ENCODE results near the gene EPRS1.

- TF ChIP-seq, protein P1, sequence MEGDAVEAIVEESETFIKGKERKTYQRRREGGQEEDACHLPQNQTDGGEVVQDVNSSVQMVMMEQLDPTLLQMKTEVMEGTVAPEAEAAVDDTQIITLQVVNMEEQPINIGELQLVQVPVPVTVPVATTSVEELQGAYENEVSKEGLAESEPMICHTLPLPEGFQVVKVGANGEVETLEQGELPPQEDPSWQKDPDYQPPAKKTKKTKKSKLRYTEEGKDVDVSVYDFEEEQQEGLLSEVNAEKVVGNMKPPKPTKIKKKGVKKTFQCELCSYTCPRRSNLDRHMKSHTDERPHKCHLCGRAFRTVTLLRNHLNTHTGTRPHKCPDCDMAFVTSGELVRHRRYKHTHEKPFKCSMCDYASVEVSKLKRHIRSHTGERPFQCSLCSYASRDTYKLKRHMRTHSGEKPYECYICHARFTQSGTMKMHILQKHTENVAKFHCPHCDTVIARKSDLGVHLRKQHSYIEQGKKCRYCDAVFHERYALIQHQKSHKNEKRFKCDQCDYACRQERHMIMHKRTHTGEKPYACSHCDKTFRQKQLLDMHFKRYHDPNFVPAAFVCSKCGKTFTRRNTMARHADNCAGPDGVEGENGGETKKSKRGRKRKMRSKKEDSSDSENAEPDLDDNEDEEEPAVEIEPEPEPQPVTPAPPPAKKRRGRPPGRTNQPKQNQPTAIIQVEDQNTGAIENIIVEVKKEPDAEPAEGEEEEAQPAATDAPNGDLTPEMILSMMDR (IDR thresholded peaks at IDR 0.05 in 8 of 11, conservative IDR thresholded peaks at IDR 0.05 in 3 of 11) = no peak
- TF ChIP-seq POLR2A (IDR thresholded peaks at IDR 0.05) = no peak
These were observed 2.7 kb downstream of the EPRS1 start for GRCh38 chr1:220043646-220044045.

Data from spleen (tissue), 7 donors.